ENCODE results near the gene DDB1. TPM values are rescaled to one million over a fixed set of nuclear protein-coding genes. Genes with fewer than 3 reads are reported as not detected.

The DDB1 gene
- total RNA-seq, 1 experiment from 2014 or later: 297 TPM

DNA sequence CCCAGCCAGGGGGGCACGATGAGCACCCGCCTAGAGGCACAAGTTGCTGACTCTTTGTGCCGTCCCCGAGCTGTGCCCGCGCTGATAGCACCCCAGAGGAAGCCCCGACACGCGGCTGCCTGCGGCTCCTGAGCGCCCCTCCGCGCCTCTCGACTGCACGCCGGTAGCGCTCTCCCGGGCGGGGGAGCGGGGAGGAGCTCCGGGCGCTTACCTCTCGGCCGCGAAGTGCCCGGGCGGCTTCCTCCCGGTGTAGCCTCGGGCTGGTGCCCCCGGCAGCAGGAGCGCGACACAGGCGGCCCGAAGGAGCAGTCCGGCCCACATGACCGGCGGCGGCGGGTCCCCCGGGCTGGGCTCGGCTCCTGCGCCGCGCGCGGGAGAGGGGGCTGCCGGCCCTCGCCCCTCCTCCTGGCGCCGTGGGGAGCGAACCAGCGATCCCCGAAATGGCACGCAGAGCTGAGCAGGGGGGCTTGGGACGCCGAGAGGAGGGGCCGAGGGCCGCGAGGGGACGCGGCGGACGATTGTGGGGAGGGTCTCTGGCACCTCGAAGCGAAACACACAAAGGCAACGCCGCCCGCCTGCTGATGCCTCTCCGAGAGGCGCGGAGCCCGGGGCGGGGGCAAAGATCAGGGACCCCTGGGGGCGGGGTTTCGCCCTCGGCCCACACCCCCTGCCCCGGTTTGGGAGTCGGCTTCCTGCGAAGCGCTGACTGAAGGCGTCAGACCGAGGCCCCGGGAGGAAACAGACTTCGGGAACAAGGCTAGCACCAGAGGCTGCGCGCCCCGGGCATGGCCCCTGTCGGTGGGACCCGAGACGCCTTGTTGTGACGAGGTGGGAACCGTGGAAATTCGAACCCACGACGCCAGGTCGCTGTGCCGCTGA is 37.9 kb downstream of the DDB1 start, which contains the start of gene VWCE:
VWCE (minus strand) TSS at position 600 of the 879 bp plus-strand sequence; CDS start at position 321, 279 bp downstream.
- Histone ChIP-seq H3T11ph (ENCODE audit: low read length) (no peak within 1 kb of the TSS), H4K8ac (replicated peaks; ENCODE audit: insufficient read length, low read depth, low read length) (no peak within 1 kb of the TSS), H3K23ac (ENCODE audit: insufficient read length, low read depth, low read length) (no peak within 1 kb of the TSS), H3K9ac (ENCODE audit: extremely low read depth, insufficient read length, low read length) (peak within 1 kb of the TSS; percentile 60), H3K4me1 (ENCODE audit: insufficient read depth, low read length) (no peaks in the 10 kb centered on the region), H3K9me3 (ENCODE audit: control insufficient read depth, low read depth, low read length) (no peaks in the 10 kb centered on the region), H2AFZ (ENCODE audit: low read length) (no peak within 1 kb of the TSS), H4K5ac (ENCODE audit: insufficient read length, low read depth, low read length) (no peak within 1 kb of the TSS), H3K4ac (ENCODE audit: low read depth, low read length) (no peak within 1 kb of the TSS), H3K27me3 (ENCODE audit: insufficient read depth, low read length) (peaks cover 3% of the 10 kb centered on the region; the same call in 1 of the 2 replicates), H3K4me2 (ENCODE audit: insufficient read depth, insufficient read length, low read length) (peak within 1 kb of the TSS; percentile 59), H4K20me1 (ENCODE audit: control insufficient read depth, insufficient read depth, insufficient read length) (no peaks in the 10 kb centered on the region), H4K91ac (ENCODE audit: insufficient read length, low read depth, low read length) (no peak within 1 kb of the TSS), H2BK120ac (ENCODE audit: low read depth, low read length, poor library complexity, severe bottlenecking) (no peak within 1 kb of the TSS), H2BK20ac (ENCODE audit: low read depth, low read length, poor library complexity, severe bottlenecking) (no peak within 1 kb of the TSS), H2BK15ac (ENCODE audit: low read depth, low read length) (no peak within 1 kb of the TSS), H2AK5ac (ENCODE audit: insufficient read length, low read length) (no peak within 1 kb of the TSS), H3K79me1 (ENCODE audit: insufficient read depth, low read depth, low read length, poor library complexity, severe bottlenecking) (no peaks in the 10 kb centered on the region), H3K18ac (ENCODE audit: insufficient read length, low read depth, low read length) (peak within 1 kb of the TSS; percentile 37), H3K56ac (ENCODE audit: insufficient read length, low read depth, low read length) (no peak within 1 kb of the TSS), H3K27ac (ENCODE audit: insufficient read length, low read depth, low read length) (no peak within 1 kb of the TSS), H3K23me2 (ENCODE audit: insufficient read length, low read depth, low read length, poor library complexity, severe bottlenecking) (peaks cover 14% of the 10 kb centered on the region), H3K79me2 (ENCODE audit: insufficient read depth, low read length) (no peaks in the 10 kb centered on the region), H2BK5ac (ENCODE audit: insufficient read length, low read length) (no peak within 1 kb of the TSS), H2BK12ac (ENCODE audit: insufficient read length, low read depth, low read length) (no peak within 1 kb of the TSS), H3K14ac (ENCODE audit: insufficient read depth, low read length) (peak within 1 kb of the TSS; percentile 58; the same call in 1 of the 2 replicates)
- Mint-ChIP-seq H3K9me3 (no peaks in the 10 kb centered on the region), H3K36me3 (ENCODE audit: insufficient read depth in 1 of 3, low read depth in 3 of 3) (peaks cover 5 to 36% (median 21%) of the 10 kb centered on the region in 3 experiments; a peak in 6 of 7 replicates), H3K4me3 (peak within 1 kb of the TSS; percentile 81), H3K27me3 (ENCODE audit: low read depth) (peaks cover 16% of the 10 kb centered on the region), H3K27ac (peak within 1 kb of the TSS in 1 of 3 experiments; percentile 70; a peak in 1 of 7 replicates), H3K4me1 (peaks cover 28 to 35% of the 10 kb centered on the region in 2 experiments)
- no CpG with 5 or more reads among the region's 97 CpGs for WGBS (ENCODE audit: extremely low coverage, insufficient read length, low lambda C conversion rate)
- DNase-seq: peak; percentile 83
- no peak; the same call in 2 of the 3 replicates for TF ChIP-seq CTCF (conservative IDR thresholded peaks at IDR 0.05)
